ENCODE measurements around the gene ARCN1. TPM values are rescaled to one million over a fixed set of nuclear protein-coding genes. Genes with fewer than 3 reads are reported as not detected.
A peak's percentile ranks its signal among the peaks of the same experiment; 100 is the strongest.

Gene ARCN1
- total RNA-seq, 4 donors from 2014 or later, result 67.8 to 81.6 (median 78.1) TPM

- TF ChIP-seq CTCF (IDR thresholded peaks at IDR 0.05) (no peak), POLR2A (IDR thresholded peaks at IDR 0.05) (no peak)
- intact Hi-C loops (cut with DNase I), result no loop called here
- Histone ChIP-seq H3K36me3 (peaks cover 0 to 33% (median 0%) of the 10 kb centered on the region in 3 donors), H3K4me1 (peaks cover 37 to 95% (median 76%) of the 10 kb centered on the region in 3 donors), H3K27me3 (peaks cover 0 to 14% (median 0%) of the 10 kb centered on the region in 4 donors), H3K27ac (peak overlapping the region; percentile 75 to 88 (median 84)), H3K9me3 (no peaks in the 10 kb centered on the region), H3K4me3 (peak overlapping the region in 3 of 4 donors; percentile 41 to 67 (median 51))
- no peak for DNase-seq
- 52 to 69% methylated on average over 6 to 7 of the region's 7 CpGs for WGBS, 2 donors
Observed at GRCh38 chr11:118620529-118621070, 48.4 kb downstream of the ARCN1 start.

GRCh38 chr11:118621071-118621783, 49.0 kb downstream of the ARCN1 start:
- WGBS, 2 donors, result 4 to 5% methylated on average over 8 to 13 of the region's 38 CpGs
- H3K9me3 ChIP-seq, result no peaks in the 10 kb centered on the region
- H3K27me3 ChIP-seq, result peaks cover 0 to 14% (median 0%) of the 10 kb centered on the region in 4 donors
- intact Hi-C loops (cut with DNase I), result no loop called here
- H3K27ac ChIP-seq, result peak overlapping the region; percentile 75 to 88 (median 84)
- peaks cover 42 to 100% (median 81%) of the 10 kb centered on the region in 3 donors for H3K4me1 ChIP-seq
- peaks cover 0 to 33% (median 0%) of the 10 kb centered on the region in 3 donors for H3K36me3 ChIP-seq
- H3K4me3 ChIP-seq, result peak overlapping the region; percentile 34 to 67 (median 46)
- DNase-seq, result no peak
- TF ChIP-seq CTCF (IDR thresholded peaks at IDR 0.05) (no peak), POLR2A (IDR thresholded peaks at IDR 0.05) (peak in 2 of 4 donors; percentile 14 to 41)

GRCh38 chr11:118621784-118622375, 49.7 kb downstream of the ARCN1 start:
- no peaks in the 10 kb centered on the region for H3K9me3 ChIP-seq
- H3K4me1 ChIP-seq, result peaks cover 42 to 98% (median 81%) of the 10 kb centered on the region in 3 donors
- no peak for TF ChIP-seq POLR2A (IDR thresholded peaks at IDR 0.05)
- H3K27me3 ChIP-seq, result peaks cover 0 to 14% (median 0%) of the 10 kb centered on the region in 4 donors
- peak overlapping the region; percentile 75 to 88 (median 84) for H3K27ac ChIP-seq
- intact Hi-C loops (cut with DNase I), result no loop called here
- WGBS, 2 donors, result 21 to 27% methylated on average over 3 of the region's 4 CpGs
- H3K36me3 ChIP-seq, result peaks cover 0 to 33% (median 0%) of the 10 kb centered on the region in 3 donors
- peak overlapping the region; percentile 34 to 67 (median 46) for H3K4me3 ChIP-seq
- no peak for DNase-seq

GRCh38 chr11:118622376-118623268, 50.4 kb downstream of the ARCN1 start:
- H3K4me1 ChIP-seq, result peaks cover 42 to 91% (median 76%) of the 10 kb centered on the region in 3 donors
- WGBS, 2 donors, result 27 to 39% methylated on average over 5 to 6 of the region's 9 CpGs
- DNase-seq, result no peak

More at GRCh38 chr11:118622376-118623268, 50.4 kb downstream of the ARCN1 start:
- TF ChIP-seq POLR2A (IDR thresholded peaks at IDR 0.05), result no peak
- no peak for TF ChIP-seq CTCF (IDR thresholded peaks at IDR 0.05)
- Histone ChIP-seq H3K4me3 (peak overlapping the region in 3 of 4 donors; percentile 41 to 67 (median 51)), H3K27me3 (peaks cover 0 to 14% (median 0%) of the 10 kb centered on the region in 4 donors), H3K36me3 (peaks cover 0 to 33% (median 3%) of the 10 kb centered on the region in 3 donors), H3K27ac (peak overlapping the region; percentile 75 to 88 (median 84)), H3K9me3 (no peaks in the 10 kb centered on the region)
- intact Hi-C loops (cut with DNase I), result no loop called here

All from esophagus squamous epithelium (tissue), 5 donors.